ENCODE measurements around the gene TBX19. TPM values are rescaled to one million over a fixed set of nuclear protein-coding genes. Genes with fewer than 3 reads are reported as not detected.

TBX19 gene
- total RNA-seq, 1 experiment from 2014 or later: 0.36 TPM

GRCh38 chr1:168343566-168343965, 62.9 kb downstream of the TBX19 start:
- no TSS peak for BruUV-seq (replicated peaks)
- H3K9me3 ChIP-seq (ENCODE audit: low read length): no peaks in the 10 kb centered on the region
- H3K4me3 ChIP-seq (ENCODE audit: low read length): no peak overlapping the region
- DNase-seq (peak; percentile 34), ATAC-seq (peak; percentile 53)
- no peaks in the 10 kb centered on the region for H3K79me2 ChIP-seq (ENCODE audit: low read length)
- no peaks in the 10 kb centered on the region for H3F3A ChIP-seq (ENCODE audit: low read length, unreplicated experiment)
- TF ChIP-seq EZH2 (IDR thresholded peaks at IDR 0.05; ENCODE audit: low read length, unreplicated experiment) (no peak), CTCF (conservative IDR thresholded peaks at IDR 0.05; ENCODE audit: low read depth, low read length) (peak; percentile 65), EZH2phosphoT487 (IDR thresholded peaks at IDR 0.05; ENCODE audit: borderline replicate concordance, low read length) (no peak)
- no peak overlapping the region for H3K27ac ChIP-seq (ENCODE audit: low read length)
- no peaks in the 10 kb centered on the region for H3K9me2 ChIP-seq (replicated peaks; ENCODE audit: low read length)
- H3K36me3 ChIP-seq (ENCODE audit: low read depth, low read length): no peaks in the 10 kb centered on the region
- H2AFZ ChIP-seq (ENCODE audit: low read length): 0 out of 2 replicates have a peak overlapping the region, but pooled peaks have one; percentile 35
- no peak overlapping the region for H3K4me2 ChIP-seq (ENCODE audit: low read length)
- ChIA-PET CTCF (interaction anchor here (1.6 to 2.0 kb wide), 3 partner anchors 22 to 108 kb away, joined by 10 to 22 read pairs (median 16); no protein-coding TSS in a partner anchor), POLR2A (ENCODE audit: unreplicated experiment) (no interaction called here)
- intact Hi-C loops (cut with micrococcal nuclease): loop anchor here (2.0 to 10.0 kb wide), 4 partner anchors 64 to 1005 kb away; partner anchors contain the start of gene ATP1B1
- H3K27me3 ChIP-seq (ENCODE audit: low read length): no peaks in the 10 kb centered on the region
- no peaks in the 10 kb centered on the region for H4K20me1 ChIP-seq (ENCODE audit: low read length)
- H3K4me1 ChIP-seq (ENCODE audit: insufficient read depth, low read length): peaks cover 13% of the 10 kb centered on the region; the same call in 1 of the 2 replicates
- no peak overlapping the region for H3K9ac ChIP-seq (ENCODE audit: low read length)

DNA sequence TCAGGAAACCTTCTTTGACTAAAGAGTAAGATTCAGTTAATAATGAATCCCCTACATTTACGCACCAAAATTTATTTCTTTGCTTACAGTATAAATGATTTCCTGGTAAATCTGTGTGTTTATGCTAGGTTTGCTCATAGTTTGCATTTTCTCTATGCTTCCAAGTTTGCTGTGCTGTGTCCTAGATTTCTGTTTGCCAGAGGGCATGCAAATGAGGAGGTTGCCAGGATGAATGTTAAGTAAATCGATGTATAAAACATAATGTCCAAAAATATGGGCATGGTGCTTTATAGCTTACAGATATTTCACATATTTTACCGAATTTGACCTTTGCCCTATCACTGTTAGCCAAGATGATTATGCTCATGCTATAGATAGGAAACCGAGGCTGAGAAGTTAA, 63.8 kb downstream of the TBX19 start:
- TF ChIP-seq EZH2phosphoT487 (IDR thresholded peaks at IDR 0.05; ENCODE audit: borderline replicate concordance, low read length) (no peak), CTCF (conservative IDR thresholded peaks at IDR 0.05; ENCODE audit: low read depth, low read length) (no peak), EZH2 (IDR thresholded peaks at IDR 0.05; ENCODE audit: low read length, unreplicated experiment) (no peak)
- DNase-seq: no peak
- H3K36me3 ChIP-seq (ENCODE audit: low read depth, low read length): no peaks in the 10 kb centered on the region
- no peak overlapping the region for H3K4me2 ChIP-seq (ENCODE audit: low read length)
- peaks cover 13% of the 10 kb centered on the region; the same call in 1 of the 2 replicates for H3K4me1 ChIP-seq (ENCODE audit: insufficient read depth, low read length)
- H3K79me2 ChIP-seq (ENCODE audit: low read length): no peaks in the 10 kb centered on the region
- no peaks in the 10 kb centered on the region for H3K9me3 ChIP-seq (ENCODE audit: low read length)
- ChIA-PET POLR2A (ENCODE audit: unreplicated experiment) (no interaction called here), CTCF (no interaction called here)
- BruUV-seq (replicated peaks): no TSS peak
- no peaks in the 10 kb centered on the region for H3K9me2 ChIP-seq (replicated peaks; ENCODE audit: low read length)
- H3K27ac ChIP-seq (ENCODE audit: low read length): no peak overlapping the region
- no peak for ATAC-seq
- no peaks in the 10 kb centered on the region for H3F3A ChIP-seq (ENCODE audit: low read length, unreplicated experiment)
- H3K4me3 ChIP-seq (ENCODE audit: low read length): no peak overlapping the region
- no peak overlapping the region for H3K9ac ChIP-seq (ENCODE audit: low read length)
- no peak overlapping the region for H2AFZ ChIP-seq (ENCODE audit: low read length)
- no peaks in the 10 kb centered on the region for H4K20me1 ChIP-seq (ENCODE audit: low read length)
- intact Hi-C loops (cut with micrococcal nuclease): loop anchor here (5.0 to 10.0 kb wide), 3 partner anchors 63 to 760 kb away; partner anchors contain the start of gene ATP1B1
- H3K27me3 ChIP-seq (ENCODE audit: low read length): no peaks in the 10 kb centered on the region

- H3K9me2 ChIP-seq (replicated peaks; ENCODE audit: low read length): no peaks in the 10 kb centered on the region
- no peak overlapping the region for H3K27ac ChIP-seq (ENCODE audit: low read length)
- H2AFZ ChIP-seq (ENCODE audit: low read length): no peak overlapping the region
- peaks cover 13% of the 10 kb centered on the region; the same call in 1 of the 2 replicates for H3K4me1 ChIP-seq (ENCODE audit: insufficient read depth, low read length)
- TF ChIP-seq EZH2phosphoT487 (IDR thresholded peaks at IDR 0.05; ENCODE audit: borderline replicate concordance, low read length): no peak
- no peak for TF ChIP-seq CTCF (conservative IDR thresholded peaks at IDR 0.05; ENCODE audit: low read depth, low read length)
- no peak for TF ChIP-seq EZH2 (IDR thresholded peaks at IDR 0.05; ENCODE audit: low read length, unreplicated experiment)
- H3K79me2 ChIP-seq (ENCODE audit: low read length): no peaks in the 10 kb centered on the region
- H3K36me3 ChIP-seq (ENCODE audit: low read depth, low read length): no peaks in the 10 kb centered on the region
- intact Hi-C loops (cut with micrococcal nuclease): loop anchor here (10.0 kb wide), 1 partner anchor 759 kb away; the partner anchor contains the start of gene ATP1B1
- POLR2A ChIA-PET (ENCODE audit: unreplicated experiment): no interaction called here
- no peak overlapping the region for H3K9ac ChIP-seq (ENCODE audit: low read length)
- H3F3A ChIP-seq (ENCODE audit: low read length, unreplicated experiment): no peaks in the 10 kb centered on the region
- no peak overlapping the region for H3K4me3 ChIP-seq (ENCODE audit: low read length)
- ATAC-seq (no peak), DNase-seq (no peak)
- CTCF ChIA-PET: interaction anchor here (0.8 kb wide), 1 partner anchor 11 kb away, joined by 4 read pairs; no protein-coding TSS in a partner anchor
- BruUV-seq (replicated peaks): no TSS peak
- no peaks in the 10 kb centered on the region for H4K20me1 ChIP-seq (ENCODE audit: low read length)
- H3K4me2 ChIP-seq (ENCODE audit: low read length): no peak overlapping the region
- H3K9me3 ChIP-seq (ENCODE audit: low read length): no peaks in the 10 kb centered on the region
- no peaks in the 10 kb centered on the region for H3K27me3 ChIP-seq (ENCODE audit: low read length)
Measured at GRCh38 chr1:168345939-168346338, 65.3 kb downstream of the TBX19 start.

Data from PC-3 (cell line).